Measurements from ENCODE around the gene FYN.

- no peak for TF ChIP-seq CTCF (conservative IDR thresholded peaks at IDR 0.05; ENCODE audit: low read depth, low read length)
- TF ChIP-seq USF2 (IDR thresholded peaks at IDR 0.05; ENCODE audit: low read depth, low read length): no peak
- TF ChIP-seq POLR2A (IDR thresholded peaks at IDR 0.05; ENCODE audit: low read depth, low read length): no peak
- TF ChIP-seq RFX5 (IDR thresholded peaks at IDR 0.05; ENCODE audit: low read depth, low read length): no peak
- no peak for TF ChIP-seq SMC3 (IDR thresholded peaks at IDR 0.05; ENCODE audit: low read depth, low read length)
- no peak for TF ChIP-seq MAZ (IDR thresholded peaks at IDR 0.05; ENCODE audit: borderline replicate concordance, low read depth, low read length)
- no peak for TF ChIP-seq ELK1 (IDR thresholded peaks at IDR 0.05; ENCODE audit: borderline replicate concordance, low read depth, low read length)
- no peak for TF ChIP-seq CEBPB (IDR thresholded peaks at IDR 0.05; ENCODE audit: low read depth, low read length)
- no peak for TF ChIP-seq RAD21 (IDR thresholded peaks at IDR 0.05; ENCODE audit: low read length)
- TF ChIP-seq CHD1 (IDR thresholded peaks at IDR 0.05; ENCODE audit: low read depth, low read length): no peak
- no peak for TF ChIP-seq MXI1 (IDR thresholded peaks at IDR 0.05; ENCODE audit: borderline replicate concordance, low read depth, low read length)
- TF ChIP-seq MAFK (IDR thresholded peaks at IDR 0.05; ENCODE audit: low read depth, low read length): no peak
- no peak for TF ChIP-seq FOS (IDR thresholded peaks at IDR 0.05; ENCODE audit: low read depth, low read length)
These were observed 106.9 kb downstream of the FYN start for GRCh38 chr6:111766201-111766857.

Data from IMR-90 (cell line).